Right renal cortex interstitium (tissue), 3 donors: Measurements from ENCODE around the gene LPCAT2. TPM values are rescaled to one million over a fixed set of nuclear protein-coding genes. Genes with fewer than 3 reads are reported as not detected.
"Not testable (repeated sequence)": the region's sequence is repeated elsewhere in the genome, so short reads cannot be mapped to it uniquely, and the experiment has no call there.

Experiments
- DNase-seq, 3 donors: peaks; one replicate each; pipeline ENCODE4 v3.0.0-alpha.2; 2013; ENCODE audit warnings: low read depth in 3 of 3, low spot score in 2 of 3
- polyA plus RNA-seq, 3 donors: library from polyadenylated mRNA; unstranded; fragments of 120-200 nt; gene quantifications; one replicate each; pipeline ENCODE4 v1.2.1, GENCODE V29; 2013; ENCODE audit not compliant: insufficient read length in 3 of 3

LPCAT2 gene
- polyA plus RNA-seq, 3 donors, result 8.6 to 10.6 (median 9.8) TPM

GRCh38 chr16:55576384-55576783 is 67.5 kb downstream of the LPCAT2 start:
- DNase-seq, result no peak

- no peak for DNase-seq
Observed at GRCh38 chr16:55577887-55578286, 69.0 kb downstream of the LPCAT2 start.

GRCh38 chr16:55585631-55586030 is 76.8 kb downstream of the LPCAT2 start:
- no peak for DNase-seq

- DNase-seq, result no peak
Observed at GRCh38 chr16:55588799-55589198, 79.9 kb downstream of the LPCAT2 start.

GRCh38 chr16:55592306-55592705 is 83.4 kb downstream of the LPCAT2 start:
- no peak for DNase-seq

- DNase-seq, result no peak
Observed at GRCh38 chr16:55597928-55598327, 89.1 kb downstream of the LPCAT2 start.

GRCh38 chr16:55605754-55606336 is 97.0 kb downstream of the LPCAT2 start:
- no peak for DNase-seq

GRCh38 chr16:55613613-55614335 is 104.9 kb downstream of the LPCAT2 start:
- DNase-seq, result no peak

- DNase-seq, result no peak
Observed at GRCh38 chr16:55615071-55615470, 106.2 kb downstream of the LPCAT2 start.

- DNase-seq, result not testable (repeated sequence)
Observed at GRCh38 chr16:55615670-55616069, 106.8 kb downstream of the LPCAT2 start.

GRCh38 chr16:55621771-55622170 is 112.9 kb downstream of the LPCAT2 start:
- no peak for DNase-seq

- DNase-seq, result no peak
Observed at GRCh38 chr16:55622272-55622671, 113.4 kb downstream of the LPCAT2 start.

- DNase-seq, result no peak
Observed at GRCh38 chr16:55622930-55623561, 114.2 kb downstream of the LPCAT2 start.

- no peak for DNase-seq
Observed at GRCh38 chr16:55623640-55624039, 114.8 kb downstream of the LPCAT2 start.

- DNase-seq, result no peak
Observed at GRCh38 chr16:55624696-55625095, 115.8 kb downstream of the LPCAT2 start.

- DNase-seq, result no peak
Observed at GRCh38 chr16:55625843-55626242, 117.0 kb downstream of the LPCAT2 start.

- DNase-seq, result no peak
Observed at GRCh38 chr16:55628306-55628968, 119.6 kb downstream of the LPCAT2 start.

GRCh38 chr16:55630774-55631173 is 121.9 kb downstream of the LPCAT2 start:
- DNase-seq, result no peak

GRCh38 chr16:55632259-55632658 is 123.4 kb downstream of the LPCAT2 start:
- DNase-seq, result no peak

GRCh38 chr16:55634193-55634592 is 125.3 kb downstream of the LPCAT2 start:
- no peak for DNase-seq
